HEK293 (cell line): ENCODE measurements around the gene WAC.

Experiments used
- CTCF ChIA-PET: fragments of 350-600 bp; formaldehyde crosslinking; extraction: SDS; loops from one replicate; lab custom pipeline; 2021; ENCODE audit warnings: antibody characterized with exemption; lab: Yijun Ruan, JAX
- POLR2A ChIA-PET: fragments of 300-600 bp; formaldehyde crosslinking; extraction: SDS; loops from one replicate; lab custom pipeline; 2020; ENCODE audit warnings: antibody characterized with exemption, inconsistent platforms; lab: Yijun Ruan, JAX
- H3K27ac ChIP-seq: fragments of 200-500 bp; sonication (Bioruptor generic); 2 replicates; pipeline ENCODE4 v1.5.1; 2014; ENCODE audit warnings: low read depth, low read length, control low read depth, inconsistent platforms; ENCODE audit errors: extremely low read depth
- H3K36me3 ChIP-seq, 2 experiments: fragments of 200-500 bp in 1 of 2; sonication (Bioruptor generic) in 1 of 2; 1 replicate in 1 of 2; 2 replicates in 1 of 2; pipeline ENCODE4 v1.5.1; 2014 to 2017; ENCODE audit warnings: inconsistent platforms in 2 of 2, low read length in 2 of 2; ENCODE audit not compliant: control insufficient read depth in 2 of 2, insufficient read depth in 1 of 2
- H3K4me1 ChIP-seq: fragments of 200-500 bp; sonication (Bioruptor generic); 2 replicates; pipeline ENCODE4 v1.5.1; 2014; ENCODE audit warnings: mild to moderate bottlenecking, low read length, inconsistent platforms; ENCODE audit not compliant: control insufficient read depth, insufficient read depth
- H3K4me3 ChIP-seq: 2 replicates; pipeline ENCODE4 v1.5.1; 2011; ENCODE audit warnings: low read depth, mild to moderate bottlenecking, control low read depth, low read length, moderate library complexity
- H3K9me3 ChIP-seq: fragments of 200-500 bp; sonication (Bioruptor generic); 2 replicates; pipeline ENCODE4 v1.5.1; 2014; ENCODE audit warnings: low read depth, low read length, inconsistent platforms; ENCODE audit not compliant: control insufficient read depth, insufficient read depth
- GLIS1 ChIP-seq: fragments of 450-650 bp; formaldehyde crosslinking; IDR thresholded peaks from 2 replicates; pipeline ENCODE4 v1.5.1; 2016; ENCODE audit warnings: missing biosample characterization, missing genetic modification characterization
- HOXA7 ChIP-seq: sonication (generic); formaldehyde crosslinking; IDR thresholded peaks from 2 replicates; pipeline ENCODE4 v1.8.1; 2022; ENCODE audit warnings: missing genetic modification reagents, borderline replicate concordance
- KLF7 ChIP-seq: fragments of 450-650 bp; formaldehyde crosslinking; IDR thresholded peaks from 2 replicates; pipeline ENCODE4 v1.5.1; 2016; ENCODE audit warnings: missing biosample characterization, missing genetic modification characterization, borderline replicate concordance
- SALL2 ChIP-seq: fragments of 450-650 bp; formaldehyde crosslinking; IDR thresholded peaks from 2 replicates; pipeline ENCODE4 v1.5.0; 2017; ENCODE audit warnings: missing biosample characterization, mild to moderate bottlenecking, missing genetic modification characterization, borderline replicate concordance
- ZFHX2 ChIP-seq: fragments of 450-650 bp; formaldehyde crosslinking; conservative IDR thresholded peaks from 2 replicates; pipeline ENCODE4 v1.5.1; 2016; ENCODE audit warnings: missing biosample characterization, missing genetic modification characterization
- ZIC2 ChIP-seq: fragments of 450-650 bp; formaldehyde crosslinking; IDR thresholded peaks from 2 replicates; pipeline ENCODE4 v1.5.1; 2016; ENCODE audit warnings: missing biosample characterization, missing genetic modification characterization
- ZNF121 ChIP-seq: fragments of 450-650 bp; formaldehyde crosslinking; IDR thresholded peaks from 2 replicates; pipeline ENCODE4 v1.5.1; 2016; ENCODE audit warnings: missing biosample characterization, missing genetic modification characterization
- ZNF174 ChIP-seq: fragments of 450-650 bp; formaldehyde crosslinking; IDR thresholded peaks from 2 replicates; pipeline ENCODE4 v1.5.0; 2017; ENCODE audit warnings: missing biosample characterization, mild to moderate bottlenecking, missing genetic modification characterization
- ZNF223 ChIP-seq: fragments of 450-650 bp; formaldehyde crosslinking; IDR thresholded peaks from 2 replicates; pipeline ENCODE4 v1.5.1; 2016; ENCODE audit warnings: missing biosample characterization, missing genetic modification characterization
- ZNF23 ChIP-seq: fragments of 450-650 bp; formaldehyde crosslinking; IDR thresholded peaks from 2 replicates; pipeline ENCODE4 v1.5.1; 2016; ENCODE audit warnings: missing biosample characterization, missing genetic modification characterization, borderline replicate concordance
- ZNF302 ChIP-seq: fragments of 450-650 bp; formaldehyde crosslinking; IDR thresholded peaks from 2 replicates; pipeline ENCODE4 v1.5.1; 2016; ENCODE audit warnings: missing biosample characterization, missing genetic modification characterization, low read depth
- ZNF416 ChIP-seq: fragments of 450-650 bp; formaldehyde crosslinking; IDR thresholded peaks from 2 replicates; pipeline ENCODE4 v1.5.1; 2016; ENCODE audit warnings: missing biosample characterization, missing genetic modification characterization
- ZNF48 ChIP-seq: fragments of 450-650 bp; formaldehyde crosslinking; IDR thresholded peaks from 2 replicates; pipeline ENCODE4 v1.5.1; 2016; ENCODE audit warnings: missing biosample characterization, missing genetic modification characterization
- ZNF521 ChIP-seq: fragments of 450-650 bp; formaldehyde crosslinking; IDR thresholded peaks from 2 replicates; pipeline ENCODE4 v1.5.1; 2017; ENCODE audit warnings: missing biosample characterization, mild to moderate bottlenecking, missing genetic modification characterization
- TF ChIP-seq, protein P1 (sequence below): fragments of 450-650 bp; formaldehyde crosslinking; IDR thresholded peaks from 2 replicates; pipeline ENCODE4 v1.5.1; 2016; ENCODE audit warnings: missing biosample characterization, missing genetic modification characterization
- TF ChIP-seq, protein P2 (sequence below): fragments of 450-650 bp; formaldehyde crosslinking; IDR thresholded peaks from 2 replicates; pipeline ENCODE4 v1.5.1; 2016; ENCODE audit warnings: missing biosample characterization, missing genetic modification characterization
- TF ChIP-seq, protein P3 (sequence below): fragments of 450-650 bp; formaldehyde crosslinking; IDR thresholded peaks from 2 replicates; pipeline ENCODE4 v1.5.1; 2017; ENCODE audit warnings: missing biosample characterization, missing genetic modification characterization
- TF ChIP-seq, protein P4 (sequence below): fragments of 450-650 bp; formaldehyde crosslinking; IDR thresholded peaks from 2 replicates; pipeline ENCODE4 v1.5.0; 2017; ENCODE audit warnings: missing biosample characterization, missing genetic modification characterization, borderline replicate concordance

The WAC gene

DNA sequence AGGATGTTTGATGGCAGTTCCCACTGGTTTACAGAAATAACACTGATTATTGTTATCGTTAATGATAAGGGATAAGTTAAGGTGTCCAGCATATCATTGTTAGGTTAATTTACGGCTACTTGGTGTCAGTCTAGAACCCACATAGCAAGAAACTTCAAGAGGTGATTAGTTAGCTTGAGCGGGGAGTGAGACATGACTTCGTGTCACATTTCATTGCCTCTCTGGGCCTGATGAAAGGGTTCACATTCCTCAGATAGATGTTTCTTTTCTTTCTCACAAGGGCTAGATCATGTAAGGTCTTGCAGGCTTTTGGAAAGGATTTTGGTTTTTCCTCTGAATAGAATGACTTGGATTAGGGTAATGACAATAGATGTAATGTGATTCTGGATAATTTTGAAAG is 26.7 kb downstream of the WAC start (continued):
- TF ChIP-seq ZNF302 (tag by site-specific recombination) = no peak
- TF ChIP-seq ZNF174 (tag by site-specific recombination) = no peak
- no peak for TF ChIP-seq KLF7 (tag by site-specific recombination)
- TF ChIP-seq ZNF521 = no peak
- TF ChIP-seq, protein P1, sequence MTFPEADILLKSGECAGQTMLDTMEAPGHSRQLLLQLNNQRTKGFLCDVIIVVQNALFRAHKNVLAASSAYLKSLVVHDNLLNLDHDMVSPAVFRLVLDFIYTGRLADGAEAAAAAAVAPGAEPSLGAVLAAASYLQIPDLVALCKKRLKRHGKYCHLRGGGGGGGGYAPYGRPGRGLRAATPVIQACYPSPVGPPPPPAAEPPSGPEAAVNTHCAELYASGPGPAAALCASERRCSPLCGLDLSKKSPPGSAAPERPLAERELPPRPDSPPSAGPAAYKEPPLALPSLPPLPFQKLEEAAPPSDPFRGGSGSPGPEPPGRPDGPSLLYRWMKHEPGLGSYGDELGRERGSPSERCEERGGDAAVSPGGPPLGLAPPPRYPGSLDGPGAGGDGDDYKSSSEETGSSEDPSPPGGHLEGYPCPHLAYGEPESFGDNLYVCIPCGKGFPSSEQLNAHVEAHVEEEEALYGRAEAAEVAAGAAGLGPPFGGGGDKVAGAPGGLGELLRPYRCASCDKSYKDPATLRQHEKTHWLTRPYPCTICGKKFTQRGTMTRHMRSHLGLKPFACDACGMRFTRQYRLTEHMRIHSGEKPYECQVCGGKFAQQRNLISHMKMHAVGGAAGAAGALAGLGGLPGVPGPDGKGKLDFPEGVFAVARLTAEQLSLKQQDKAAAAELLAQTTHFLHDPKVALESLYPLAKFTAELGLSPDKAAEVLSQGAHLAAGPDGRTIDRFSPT (tag by site-specific recombination) = no peak
- 0 out of 2 replicates have a peak, but pooled peaks have one; percentile 9 for TF ChIP-seq ZFHX2 (tag by site-specific recombination)
- no peak for TF ChIP-seq ZNF48 (tag by site-specific recombination)
- TF ChIP-seq ZNF23 (tag by site-specific recombination) = no peak
- TF ChIP-seq ZNF121 = no peak

DNA sequence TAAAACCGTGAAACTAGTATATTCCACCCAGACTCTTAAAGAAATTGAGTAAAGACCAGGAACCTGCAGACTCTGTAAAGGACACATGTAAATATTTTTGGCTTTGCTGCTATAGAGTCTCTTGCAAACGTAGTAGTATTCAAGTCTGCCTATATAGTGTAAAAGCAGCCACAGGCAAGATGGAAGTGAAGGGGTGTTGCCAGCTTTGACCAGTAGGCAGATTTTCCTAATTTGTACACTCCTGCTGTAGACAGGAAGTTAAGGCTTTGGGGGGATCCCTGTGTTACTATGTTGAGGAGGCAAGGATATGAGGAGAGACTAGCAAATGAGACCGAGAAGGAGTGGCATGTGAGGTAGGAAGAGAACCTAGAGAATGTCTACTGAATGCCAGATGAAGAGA is 27.7 kb downstream of the WAC start:
- Histone ChIP-seq H3K4me1 (peaks cover 8% of the 10 kb centered on the region), H3K9me3 (no peaks in the 10 kb centered on the region), H3K36me3 (peaks cover 18 to 63% of the 10 kb centered on the region in 2 experiments; a peak in 2 of 3 replicates), H3K4me3 (no peak overlapping the region), H3K27ac (no peak overlapping the region)
- POLR2A ChIA-PET = no interaction called here
- no peak for TF ChIP-seq HOXA7 (CRISPR knock-in tag)
- TF ChIP-seq, protein P2, sequence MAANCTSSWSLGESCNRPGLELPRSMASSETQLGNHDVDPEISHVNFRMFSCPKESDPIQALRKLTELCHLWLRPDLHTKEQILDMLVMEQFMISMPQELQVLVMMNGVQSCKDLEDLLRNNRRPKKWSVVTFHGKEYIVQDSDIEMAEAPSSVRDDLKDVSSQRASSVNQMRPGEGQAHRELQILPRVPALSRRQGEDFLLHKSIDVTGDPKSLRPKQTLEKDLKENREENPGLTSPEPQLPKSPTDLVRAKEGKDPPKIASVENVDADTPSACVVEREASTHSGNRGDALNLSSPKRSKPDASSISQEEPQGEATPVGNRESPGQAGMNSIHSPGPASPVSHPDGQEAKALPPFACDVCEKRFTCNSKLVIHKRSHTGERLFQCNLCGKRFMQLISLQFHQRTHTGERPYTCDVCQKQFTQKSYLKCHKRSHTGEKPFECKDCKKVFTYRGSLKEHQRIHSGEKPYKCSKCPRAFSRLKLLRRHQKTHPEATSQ (tag by site-specific recombination) = no peak
- no peak for TF ChIP-seq SALL2 (tag by site-specific recombination)
- no peak for TF ChIP-seq ZFHX2 (tag by site-specific recombination)
- TF ChIP-seq ZNF416 = no peak
- TF ChIP-seq, protein P3, sequence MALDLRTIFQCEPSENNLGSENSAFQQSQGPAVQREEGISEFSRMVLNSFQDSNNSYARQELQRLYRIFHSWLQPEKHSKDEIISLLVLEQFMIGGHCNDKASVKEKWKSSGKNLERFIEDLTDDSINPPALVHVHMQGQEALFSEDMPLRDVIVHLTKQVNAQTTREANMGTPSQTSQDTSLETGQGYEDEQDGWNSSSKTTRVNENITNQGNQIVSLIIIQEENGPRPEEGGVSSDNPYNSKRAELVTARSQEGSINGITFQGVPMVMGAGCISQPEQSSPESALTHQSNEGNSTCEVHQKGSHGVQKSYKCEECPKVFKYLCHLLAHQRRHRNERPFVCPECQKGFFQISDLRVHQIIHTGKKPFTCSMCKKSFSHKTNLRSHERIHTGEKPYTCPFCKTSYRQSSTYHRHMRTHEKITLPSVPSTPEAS (tag by site-specific recombination) = no peak
- TF ChIP-seq, protein P4, sequence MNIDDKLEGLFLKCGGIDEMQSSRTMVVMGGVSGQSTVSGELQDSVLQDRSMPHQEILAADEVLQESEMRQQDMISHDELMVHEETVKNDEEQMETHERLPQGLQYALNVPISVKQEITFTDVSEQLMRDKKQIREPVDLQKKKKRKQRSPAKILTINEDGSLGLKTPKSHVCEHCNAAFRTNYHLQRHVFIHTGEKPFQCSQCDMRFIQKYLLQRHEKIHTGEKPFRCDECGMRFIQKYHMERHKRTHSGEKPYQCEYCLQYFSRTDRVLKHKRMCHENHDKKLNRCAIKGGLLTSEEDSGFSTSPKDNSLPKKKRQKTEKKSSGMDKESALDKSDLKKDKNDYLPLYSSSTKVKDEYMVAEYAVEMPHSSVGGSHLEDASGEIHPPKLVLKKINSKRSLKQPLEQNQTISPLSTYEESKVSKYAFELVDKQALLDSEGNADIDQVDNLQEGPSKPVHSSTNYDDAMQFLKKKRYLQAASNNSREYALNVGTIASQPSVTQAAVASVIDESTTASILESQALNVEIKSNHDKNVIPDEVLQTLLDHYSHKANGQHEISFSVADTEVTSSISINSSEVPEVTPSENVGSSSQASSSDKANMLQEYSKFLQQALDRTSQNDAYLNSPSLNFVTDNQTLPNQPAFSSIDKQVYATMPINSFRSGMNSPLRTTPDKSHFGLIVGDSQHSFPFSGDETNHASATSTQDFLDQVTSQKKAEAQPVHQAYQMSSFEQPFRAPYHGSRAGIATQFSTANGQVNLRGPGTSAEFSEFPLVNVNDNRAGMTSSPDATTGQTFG (tag by site-specific recombination) = no peak
- no peak for TF ChIP-seq GLIS1 (tag by site-specific recombination)
- TF ChIP-seq ZIC2 (tag by site-specific recombination) = no peak
- TF ChIP-seq ZNF223 (tag by site-specific recombination) = no peak
- CTCF ChIA-PET = no interaction called here
